HL-60 (cell line): Measurements from ENCODE around the gene FILIP1L.

ENCODE experiments used
- DNase-seq, 2 experiments: peaks; one replicate each; pipeline ENCODE4 v3.0.0-alpha.2; 2010 to 2020; ENCODE audit warnings: low read depth in 1 of 2, low spot score in 1 of 2
- H3K27ac ChIP-seq: fragments of 250-450 bp; sonication (Bioruptor Pico); replicated peaks from 2 replicates; pipeline ENCODE4 v1.5.1; 2020; ENCODE audit warnings: mild to moderate bottlenecking, moderate library complexity
- H3K27me3 ChIP-seq: fragments of 250-450 bp; sonication (Bioruptor Pico); 2 replicates; pipeline ENCODE4 v1.5.1; 2021; ENCODE audit warnings: mild to moderate bottlenecking, moderate library complexity; ENCODE audit not compliant: insufficient read depth, poor library complexity, severe bottlenecking
- H3K4me3 ChIP-seq: replicated peaks from 2 replicates; pipeline ENCODE4 v1.5.1; 2011; ENCODE audit warnings: mild to moderate bottlenecking, control low read depth, low read length; ENCODE audit not compliant: insufficient read depth
- GABPA ChIP-seq: IDR thresholded peaks from 2 replicates; pipeline ENCODE4 v1.6.1; 2012; ENCODE audit warnings: low read depth
- POLR2AphosphoS5 ChIP-seq: IDR thresholded peaks from 2 replicates; pipeline ENCODE4 v1.6.1; 2012; ENCODE audit warnings: low read depth
- SPI1 ChIP-seq: IDR thresholded peaks from 2 replicates; pipeline ENCODE4 v1.6.1; 2012; ENCODE audit warnings: low read depth, mild to moderate bottlenecking, borderline replicate concordance
- TF ChIP-seq, protein P1 (sequence below): IDR thresholded peaks from 2 replicates; pipeline ENCODE4 v1.6.1; 2012; ENCODE audit warnings: low read depth; ENCODE audit not compliant: insufficient replicate concordance
- TF ChIP-seq, protein P2 (sequence below): IDR thresholded peaks from one replicate; pipeline ENCODE4 v1.5.1; 2011; ENCODE audit warnings: low read length, control low read depth, inconsistent platforms; ENCODE audit not compliant: insufficient read depth

FILIP1L gene

GRCh38 chr3:100129941-100130340 lies 15.6 kb upstream of the FILIP1L start:
- DNase-seq, result peak in 1 of 2 experiments; percentile 7
- TF ChIP-seq, protein P1, sequence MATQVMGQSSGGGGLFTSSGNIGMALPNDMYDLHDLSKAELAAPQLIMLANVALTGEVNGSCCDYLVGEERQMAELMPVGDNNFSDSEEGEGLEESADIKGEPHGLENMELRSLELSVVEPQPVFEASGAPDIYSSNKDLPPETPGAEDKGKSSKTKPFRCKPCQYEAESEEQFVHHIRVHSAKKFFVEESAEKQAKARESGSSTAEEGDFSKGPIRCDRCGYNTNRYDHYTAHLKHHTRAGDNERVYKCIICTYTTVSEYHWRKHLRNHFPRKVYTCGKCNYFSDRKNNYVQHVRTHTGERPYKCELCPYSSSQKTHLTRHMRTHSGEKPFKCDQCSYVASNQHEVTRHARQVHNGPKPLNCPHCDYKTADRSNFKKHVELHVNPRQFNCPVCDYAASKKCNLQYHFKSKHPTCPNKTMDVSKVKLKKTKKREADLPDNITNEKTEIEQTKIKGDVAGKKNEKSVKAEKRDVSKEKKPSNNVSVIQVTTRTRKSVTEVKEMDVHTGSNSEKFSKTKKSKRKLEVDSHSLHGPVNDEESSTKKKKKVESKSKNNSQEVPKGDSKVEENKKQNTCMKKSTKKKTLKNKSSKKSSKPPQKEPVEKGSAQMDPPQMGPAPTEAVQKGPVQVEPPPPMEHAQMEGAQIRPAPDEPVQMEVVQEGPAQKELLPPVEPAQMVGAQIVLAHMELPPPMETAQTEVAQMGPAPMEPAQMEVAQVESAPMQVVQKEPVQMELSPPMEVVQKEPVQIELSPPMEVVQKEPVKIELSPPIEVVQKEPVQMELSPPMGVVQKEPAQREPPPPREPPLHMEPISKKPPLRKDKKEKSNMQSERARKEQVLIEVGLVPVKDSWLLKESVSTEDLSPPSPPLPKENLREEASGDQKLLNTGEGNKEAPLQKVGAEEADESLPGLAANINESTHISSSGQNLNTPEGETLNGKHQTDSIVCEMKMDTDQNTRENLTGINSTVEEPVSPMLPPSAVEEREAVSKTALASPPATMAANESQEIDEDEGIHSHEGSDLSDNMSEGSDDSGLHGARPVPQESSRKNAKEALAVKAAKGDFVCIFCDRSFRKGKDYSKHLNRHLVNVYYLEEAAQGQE, result no peak
- TF ChIP-seq SPI1, result peak; percentile 51; the same call in 1 of the 2 replicates
- TF ChIP-seq GABPA, result no peak
- TF ChIP-seq POLR2AphosphoS5, result no peak
- Histone ChIP-seq H3K27me3 (no peaks in the 10 kb centered on the region), H3K27ac (0 out of 2 replicates have a peak overlapping the region, but pooled peaks have one; percentile 0), H3K4me3 (no peak overlapping the region)

DNA sequence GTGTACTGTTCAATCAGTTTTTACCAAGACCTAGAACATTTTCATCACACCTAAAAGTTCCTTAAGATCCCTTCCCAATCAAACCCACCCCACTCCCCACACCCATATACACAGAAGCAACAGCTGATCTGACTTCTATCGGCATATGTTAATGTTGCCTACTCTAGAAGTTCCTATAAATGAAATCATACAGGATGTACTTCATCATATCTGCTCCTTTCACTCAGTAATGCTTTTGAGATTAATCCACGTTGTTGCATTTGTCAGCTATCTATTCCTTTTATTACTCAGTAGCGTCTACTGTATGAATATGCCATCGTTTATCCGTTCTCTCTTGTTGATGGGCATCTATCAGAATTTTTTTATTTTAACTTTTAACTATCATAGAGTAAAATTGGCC lies 14.3 kb upstream of the FILIP1L start:
- Histone ChIP-seq H3K27ac (no peak overlapping the region), H3K27me3 (no peaks in the 10 kb centered on the region), H3K4me3 (no peak overlapping the region)
- no peak for DNase-seq
- TF ChIP-seq POLR2AphosphoS5 (no peak), SPI1 (no peak), GABPA (no peak)
- TF ChIP-seq, protein P1, result no peak
- TF ChIP-seq, protein P2, sequence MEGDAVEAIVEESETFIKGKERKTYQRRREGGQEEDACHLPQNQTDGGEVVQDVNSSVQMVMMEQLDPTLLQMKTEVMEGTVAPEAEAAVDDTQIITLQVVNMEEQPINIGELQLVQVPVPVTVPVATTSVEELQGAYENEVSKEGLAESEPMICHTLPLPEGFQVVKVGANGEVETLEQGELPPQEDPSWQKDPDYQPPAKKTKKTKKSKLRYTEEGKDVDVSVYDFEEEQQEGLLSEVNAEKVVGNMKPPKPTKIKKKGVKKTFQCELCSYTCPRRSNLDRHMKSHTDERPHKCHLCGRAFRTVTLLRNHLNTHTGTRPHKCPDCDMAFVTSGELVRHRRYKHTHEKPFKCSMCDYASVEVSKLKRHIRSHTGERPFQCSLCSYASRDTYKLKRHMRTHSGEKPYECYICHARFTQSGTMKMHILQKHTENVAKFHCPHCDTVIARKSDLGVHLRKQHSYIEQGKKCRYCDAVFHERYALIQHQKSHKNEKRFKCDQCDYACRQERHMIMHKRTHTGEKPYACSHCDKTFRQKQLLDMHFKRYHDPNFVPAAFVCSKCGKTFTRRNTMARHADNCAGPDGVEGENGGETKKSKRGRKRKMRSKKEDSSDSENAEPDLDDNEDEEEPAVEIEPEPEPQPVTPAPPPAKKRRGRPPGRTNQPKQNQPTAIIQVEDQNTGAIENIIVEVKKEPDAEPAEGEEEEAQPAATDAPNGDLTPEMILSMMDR, result no peak

- DNase-seq, result no peak
- Histone ChIP-seq H3K27me3 (no peaks in the 10 kb centered on the region), H3K27ac (no peak overlapping the region), H3K4me3 (no peak overlapping the region)
- TF ChIP-seq GABPA, result no peak
- TF ChIP-seq SPI1, result no peak
- TF ChIP-seq, protein P1, result no peak
- no peak for TF ChIP-seq POLR2AphosphoS5
- TF ChIP-seq, protein P2, result no peak
These were observed 13.5 kb upstream of the FILIP1L start for GRCh38 chr3:100127792-100128191.
